Umbilical cord (tissue), 2 donors: ENCODE data around the gene SLC7A4. TPM values are rescaled to one million over a fixed set of nuclear protein-coding genes. Genes with fewer than 3 reads are reported as not detected.
A peak's percentile ranks its signal among the peaks of the same experiment; 100 is the strongest.

Source experiments
- DNase-seq: peaks from one replicate; pipeline ENCODE4 v3.0.0-alpha.2; 2015; ENCODE audit warnings: low spot score
- total RNA-seq: library from RNA; depleted of rRNA; stranded (reverse); fragments of >200 nt; gene quantifications from one replicate; pipeline ENCODE4 v1.2.3, GENCODE V29; 2014; ENCODE audit warnings: low replicate concordance; ENCODE audit not compliant: insufficient read depth

SLC7A4 gene
- total RNA-seq, 1 donor from 2014 or later: not detected

DNA sequence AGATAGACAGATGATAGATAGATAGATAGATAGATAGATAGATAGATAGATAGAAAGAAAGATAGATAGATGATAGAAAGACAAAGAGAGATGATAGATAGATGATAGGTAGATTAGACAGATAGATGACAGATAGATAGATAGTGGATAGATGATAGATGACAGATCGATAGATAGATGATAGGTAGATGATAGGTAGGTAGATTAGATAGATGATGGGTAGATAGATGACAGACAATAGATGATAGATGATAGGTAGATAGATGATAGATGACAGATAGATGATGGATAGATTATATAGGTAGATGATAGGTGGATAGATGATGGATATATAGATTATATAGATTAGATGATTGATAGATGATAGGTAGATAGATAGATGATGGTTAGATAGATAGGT lies 46.0 kb downstream of the SLC7A4 start:
- DNase-seq: no peak

DNA sequence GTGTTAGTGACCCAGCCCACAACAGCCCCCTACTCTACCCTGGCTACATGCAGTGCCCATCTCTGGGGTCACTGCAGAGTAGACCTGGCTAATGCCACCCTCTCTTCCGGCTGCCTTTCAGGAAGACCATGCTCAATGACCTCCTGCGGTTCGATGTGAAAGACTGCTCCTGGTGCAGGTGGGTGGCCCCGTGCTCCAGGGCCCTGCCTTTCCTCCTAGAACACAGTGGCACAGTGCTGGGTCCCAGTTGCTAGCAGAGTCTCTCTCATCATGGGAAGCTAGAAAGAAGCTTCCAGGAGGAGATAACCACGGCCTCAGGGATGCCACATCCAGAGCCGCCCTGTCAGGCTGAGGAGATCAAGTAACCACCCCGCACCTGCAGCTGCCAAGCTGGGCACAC lies 46.6 kb downstream of the SLC7A4 start:
- no peak for DNase-seq

- no peak for DNase-seq
These were observed 49.1 kb downstream of the SLC7A4 start for GRCh38 chr22:20983081-20983771.

DNA sequence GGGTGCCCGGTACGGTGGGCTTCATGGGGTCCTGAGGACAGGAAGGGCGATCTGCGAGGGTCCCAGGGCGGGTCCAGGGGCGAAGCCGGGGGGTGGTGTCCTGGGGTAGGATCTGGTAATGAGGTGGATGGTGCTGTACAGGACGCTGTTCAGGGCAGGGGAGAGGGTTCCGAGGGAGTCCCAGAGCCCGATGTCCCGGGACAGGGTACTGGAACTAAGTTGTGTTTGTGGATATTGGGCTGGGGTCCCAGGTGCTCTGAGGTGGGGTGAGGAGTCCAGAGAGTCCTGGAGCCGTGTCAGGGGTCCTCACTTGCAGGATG lies 49.8 kb downstream of the SLC7A4 start:
- DNase-seq: no peak

- DNase-seq: peak; percentile 90
These were observed 50.4 kb downstream of the SLC7A4 start, which contains the start of gene LZTR1 for GRCh38 chr22:20981787-20982562. Gene LZTR1, plus strand, starts transcription at chr22:20982297. Its CDS starts 75 bp downstream, at chr22:20982372.

DNA sequence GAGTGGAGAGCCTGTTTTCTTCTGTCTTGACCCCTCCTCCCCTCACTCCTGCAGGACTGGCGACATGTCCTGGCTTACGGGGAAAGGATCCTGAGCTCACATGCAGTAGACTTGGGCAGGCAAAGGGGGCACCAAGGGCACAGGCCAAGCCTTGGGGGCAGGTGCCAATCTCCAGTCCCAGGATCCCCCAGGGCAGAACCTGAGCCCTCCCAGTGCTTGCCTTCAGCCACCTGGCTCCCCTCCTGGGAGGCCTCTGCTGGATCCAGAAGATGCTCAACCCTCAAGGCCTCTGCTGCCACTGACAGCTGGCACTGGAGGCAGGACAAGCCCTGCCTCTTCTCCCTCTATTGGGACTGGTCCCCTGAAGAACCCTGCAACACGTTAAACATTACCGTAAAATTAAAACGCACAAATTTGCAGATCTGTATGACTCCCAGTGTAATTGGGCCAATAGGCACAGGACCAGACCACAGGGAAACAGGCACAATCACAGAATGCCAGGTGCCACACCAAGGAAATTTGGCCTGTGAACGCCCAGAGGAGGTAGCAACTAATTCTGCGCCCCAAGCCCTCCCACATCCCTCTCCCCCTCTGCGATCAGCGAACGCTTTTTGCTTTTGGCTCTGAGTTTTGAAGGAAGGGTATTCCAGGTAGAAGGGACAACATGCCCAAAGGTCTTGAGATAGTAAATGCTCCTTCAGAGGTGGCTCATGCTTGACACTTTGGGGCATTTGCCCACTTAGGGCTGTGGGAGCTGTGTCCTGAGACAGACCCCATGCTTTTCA lies 51.2 kb downstream of the SLC7A4 start:
- no peak for DNase-seq

- no peak for DNase-seq
These were observed 51.8 kb downstream of the SLC7A4 start for GRCh38 chr22:20980523-20980922.

- DNase-seq: no peak
These were observed 52.4 kb downstream of the SLC7A4 start for GRCh38 chr22:20979940-20980453.

GRCh38 chr22:20979243-20979809 lies 53.0 kb downstream of the SLC7A4 start:
- peak; percentile 62 for DNase-seq

Other genes with a start within 250 kb of the SLC7A4 start
- gene PI4KA, start 173.8 kb downstream of the SLC7A4 start, total RNA-seq: 21.2 TPM
- 5.1 TPM for gene SNAP29, start 173.6 kb downstream of the SLC7A4 start, total RNA-seq
- gene CRKL, start 115.2 kb downstream of the SLC7A4 start, total RNA-seq: 37.1 TPM
- gene AIFM3, start 65.3 kb downstream of the SLC7A4 start, total RNA-seq: not detected
- gene LZTR1, start 50.3 kb downstream of the SLC7A4 start, total RNA-seq: 52.7 TPM
- 17.6 TPM for gene THAP7, start 30.4 kb downstream of the SLC7A4 start, total RNA-seq
- 3.4 TPM for gene P2RX6, start 17.4 kb downstream of the SLC7A4 start, total RNA-seq
- 0.24 TPM for gene LRRC74B, start 13.4 kb upstream of the SLC7A4 start, total RNA-seq